Heart right ventricle (tissue), 16 donors: Measurements from ENCODE around the gene OTX1. TPM values are rescaled to one million over a fixed set of nuclear protein-coding genes. Genes with fewer than 3 reads are reported as not detected.

Experiments used
- ATAC-seq, 8 donors: fragments of 200-7000 bp; cut with Tn5 transposase; one replicate each; pipeline ENCODE4 v1.9.1; 2020; ENCODE audit warnings: mild to moderate bottlenecking in 8 of 8, moderate library complexity in 8 of 8, moderate number of reproducible peaks in 1 of 8
- DNase-seq, 2 donors: peaks; one replicate each; pipeline ENCODE4 v3.0.0-alpha.2; 2020
- H3K27ac ChIP-seq, 10 donors: fragments of 200-600 bp; sonication (generic) in 2 of 10; one replicate each; pipeline versions ENCODE4 v1.5.0 to v1.8.0; 2020 to 2022; ENCODE audit warnings: mild to moderate bottlenecking in 3 of 10
- H3K27me3 ChIP-seq, 7 donors: fragments of 200-600 bp; one replicate each; pipeline ENCODE4 v1.8.0; 2021 to 2022; ENCODE audit warnings: mild to moderate bottlenecking in 2 of 7
- H3K36me3 ChIP-seq, 9 donors: fragments of 200-600 bp; sonication (generic) in 1 of 9; one replicate each; pipeline versions ENCODE4 v1.5.0 to v1.8.0; 2020 to 2022; ENCODE audit warnings: mild to moderate bottlenecking in 2 of 9
- H3K4me1 ChIP-seq, 9 donors: fragments of 200-600 bp; sonication (generic) in 1 of 9; one replicate each; pipeline versions ENCODE4 v1.5.0 to v1.8.0; 2020 to 2022; ENCODE audit warnings: mild to moderate bottlenecking in 4 of 9
- H3K4me3 ChIP-seq, 10 donors: fragments of 200-600 bp; sonication (generic) in 2 of 10; one replicate each; pipeline versions ENCODE4 v1.5.0 to v1.8.0; 2020 to 2022; ENCODE audit warnings: mild to moderate bottlenecking in 7 of 10, moderate library complexity in 2 of 10
- H3K9me3 ChIP-seq, 11 donors: fragments of 200-600 bp in 10 of 11; sonication (generic) in 2 of 11; one replicate each; pipeline versions ENCODE4 v1.5.0 to v1.8.0; 2013 to 2022; ENCODE audit warnings: mild to moderate bottlenecking in 2 of 11, control low read depth in 1 of 11, moderate library complexity in 1 of 11
- WGBS, 2 donors: extraction: QIAGEN DNeasy Blood & Tissue Kit; methylation state at CpG; one replicate each; pipeline ENCODE4 v1.1.7; 2013; ENCODE audit warnings: inconsistent platforms in 1 of 2; 5-methylcytosine and 5-hydroxymethylcytosine counted together
- intact Hi-C, 10 donors: fragments of 100-400 bp; cut with DNase I; formaldehyde crosslinking; loops; one replicate each; pipeline versions ENCODE4 v1.11.1 to v1.14.2; 2022
- polyA plus RNA-seq, 2 donors: library from polyadenylated mRNA; stranded (reverse); fragments of 200-250 nt; gene quantifications; one replicate each; pipeline ENCODE4 v1.2.3, GENCODE V29; 2013
- total RNA-seq, 10 donors: library from RNA; stranded (reverse); fragmentation: NEBNext Ultra II Directional in 3 of 10; extraction: Animal tissue kit (Norgen Biotek cat#: 25700) in 3 of 10; gene quantifications; one replicate each; pipeline versions ENCODE4 v1.2.1 to v1.2.4, GENCODE V29; 2021 to 2023
- TF ChIP-seq, protein P1 (sequence below), 9 donors: fragments of 200-600 bp; sonication (generic) in 2 of 9; IDR thresholded peaks; one replicate each; pipeline versions ENCODE4 v1.5.0 to v1.8.0; 2021 to 2022; ENCODE audit warnings: antibody characterized with exemption in 9 of 9, mild to moderate bottlenecking in 5 of 9, moderate library complexity in 1 of 9
- donor health status: Arrhythmogenic right ventricular cardiomyopathy.
- donor health status: ischemic (EF 13 %, LVEDD 7.1; RV severe dilation, severe dysfunction).
- donor health status: healthy with polysubstance abuse.
- donor health status: DM: no; HTN: yes; CAD: no.
- donor health status: DM: no; HTN: no; CAD: no.
- donor health status: ischemic (EF 25% LVEDD 6.9; RV normal size, moderate dysfunction).
- donor health status: ischemic (EF 25% LVEDD 5.7; RV mildly dilated, moderate dysfunction).
- donor health status: healthy.
- donor health status: DM: yes; HTN: yes; CAD: no.
- donor health status: Ischemic cardiomyopathy.
- donor health status: ischemic (EF 35%, LVEDD 5.7; RV mildly dilated, moderate dysfunction).
- donor health status: nonischemic (EF 11% LVEDD 7.7; RV severe dilation, severe dysfunction).
- donor health status: DM: yes; HTN: yes; CAD: no.
- donor health status: PGD.
- donor health status: ischemic (EF 29% LVEDD 5.4; RV normal size, mild dysfunction).
- donor health status: nonischemic (EF 23%, LVEDD 6.1; RV moderate dilation, normal function).

The OTX1 gene
- total and polyA plus RNA-seq, 12 donors: not detected

DNA sequence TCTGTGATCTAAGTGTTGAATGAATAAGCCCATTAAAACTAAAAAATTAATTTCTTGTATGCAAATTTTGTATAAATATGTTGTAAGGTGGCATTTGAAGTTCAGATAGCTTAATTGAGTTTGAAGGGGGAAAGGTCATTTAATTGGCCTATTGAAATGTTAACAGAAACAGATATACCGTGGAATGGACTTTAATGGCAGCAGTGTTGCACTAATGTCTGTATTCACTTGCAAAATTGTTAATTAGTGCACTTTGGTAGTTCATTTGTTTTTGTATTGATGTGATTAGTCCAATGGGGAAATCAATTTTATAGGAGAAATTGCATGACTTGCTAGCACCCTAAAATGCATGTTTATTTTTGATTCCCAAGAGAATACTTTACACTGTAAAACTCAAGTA lies 41.8 kb upstream of the OTX1 start:
- no peaks in the 10 kb centered on the region for H3K27me3 ChIP-seq
- H3K4me1 ChIP-seq: peaks cover 0 to 6% (median 0%) of the 10 kb centered on the region in 9 donors
- H3K4me3 ChIP-seq: no peak overlapping the region
- H3K27ac ChIP-seq: no peak overlapping the region
- intact Hi-C loops: no loop called here
- no peak for ATAC-seq
- no peak for DNase-seq
- TF ChIP-seq, protein P1, sequence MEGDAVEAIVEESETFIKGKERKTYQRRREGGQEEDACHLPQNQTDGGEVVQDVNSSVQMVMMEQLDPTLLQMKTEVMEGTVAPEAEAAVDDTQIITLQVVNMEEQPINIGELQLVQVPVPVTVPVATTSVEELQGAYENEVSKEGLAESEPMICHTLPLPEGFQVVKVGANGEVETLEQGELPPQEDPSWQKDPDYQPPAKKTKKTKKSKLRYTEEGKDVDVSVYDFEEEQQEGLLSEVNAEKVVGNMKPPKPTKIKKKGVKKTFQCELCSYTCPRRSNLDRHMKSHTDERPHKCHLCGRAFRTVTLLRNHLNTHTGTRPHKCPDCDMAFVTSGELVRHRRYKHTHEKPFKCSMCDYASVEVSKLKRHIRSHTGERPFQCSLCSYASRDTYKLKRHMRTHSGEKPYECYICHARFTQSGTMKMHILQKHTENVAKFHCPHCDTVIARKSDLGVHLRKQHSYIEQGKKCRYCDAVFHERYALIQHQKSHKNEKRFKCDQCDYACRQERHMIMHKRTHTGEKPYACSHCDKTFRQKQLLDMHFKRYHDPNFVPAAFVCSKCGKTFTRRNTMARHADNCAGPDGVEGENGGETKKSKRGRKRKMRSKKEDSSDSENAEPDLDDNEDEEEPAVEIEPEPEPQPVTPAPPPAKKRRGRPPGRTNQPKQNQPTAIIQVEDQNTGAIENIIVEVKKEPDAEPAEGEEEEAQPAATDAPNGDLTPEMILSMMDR (IDR thresholded peaks at IDR 0.05): no peak
- H3K36me3 ChIP-seq: peaks cover 0 to 28% (median 0%) of the 10 kb centered on the region in 9 donors
- no peaks in the 10 kb centered on the region for H3K9me3 ChIP-seq
- 91 to 92% methylated on average over 1 of the region's 1 CpG for WGBS, 2 donors

- no peak overlapping the region for H3K27ac ChIP-seq
- H3K9me3 ChIP-seq: no peaks in the 10 kb centered on the region
- no peak for DNase-seq
- no peak overlapping the region for H3K4me3 ChIP-seq
- ATAC-seq: no peak
- TF ChIP-seq, protein P1 (IDR thresholded peaks at IDR 0.05): no peak
- peaks cover 0 to 28% (median 0%) of the 10 kb centered on the region in 9 donors for H3K36me3 ChIP-seq
- peaks cover 0 to 6% (median 0%) of the 10 kb centered on the region in 9 donors for H3K4me1 ChIP-seq
- intact Hi-C loops: no loop called here
- H3K27me3 ChIP-seq: no peaks in the 10 kb centered on the region
Measured at GRCh38 chr2:63009490-63009889, 41.1 kb upstream of the OTX1 start.

DNA sequence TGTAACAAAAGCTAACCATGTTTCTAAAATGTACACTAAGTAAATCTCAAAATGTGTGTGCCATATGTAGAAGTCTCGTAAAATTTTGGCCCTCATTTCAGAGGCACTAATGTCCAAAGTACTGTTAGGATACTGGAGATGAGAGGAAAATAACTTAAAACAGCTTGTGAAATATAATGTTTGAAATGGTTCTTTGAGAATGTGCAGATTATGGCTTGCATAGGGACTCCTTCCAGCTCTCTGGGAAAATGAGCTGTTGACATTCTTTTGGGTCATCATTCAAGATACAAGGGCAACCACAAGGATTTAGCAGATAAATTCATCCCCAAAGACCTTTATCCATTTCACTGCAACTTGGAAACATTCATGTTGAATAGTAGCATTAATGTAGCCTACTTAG lies 38.1 kb upstream of the OTX1 start:
- Histone ChIP-seq H3K4me1 (peaks cover 0 to 6% (median 0%) of the 10 kb centered on the region in 9 donors), H3K27ac (no peak overlapping the region), H3K27me3 (no peaks in the 10 kb centered on the region), H3K36me3 (peaks cover 0 to 23% (median 0%) of the 10 kb centered on the region in 9 donors), H3K4me3 (no peak overlapping the region), H3K9me3 (no peaks in the 10 kb centered on the region)
- WGBS, 2 donors: 94 to 96% methylated on average over 1 of the region's 1 CpG
- TF ChIP-seq, protein P1 (IDR thresholded peaks at IDR 0.05): no peak
- DNase-seq: no peak
- intact Hi-C loops: loop anchor here in 1 of 10 donors (10.0 kb wide), 1 partner anchor 218 kb away; no protein-coding TSS in a partner anchor
- ATAC-seq: no peak

- H3K36me3 ChIP-seq: peaks cover 0 to 23% (median 0%) of the 10 kb centered on the region in 9 donors
- H3K27me3 ChIP-seq: no peaks in the 10 kb centered on the region
- H3K27ac ChIP-seq: no peak overlapping the region
- TF ChIP-seq, protein P1 (IDR thresholded peaks at IDR 0.05): no peak
- ATAC-seq (no peak), DNase-seq (no peak)
- WGBS, 2 donors: 88 to 92% methylated on average over 8 of the region's 8 CpGs
- no peak overlapping the region for H3K4me3 ChIP-seq
- H3K9me3 ChIP-seq: no peaks in the 10 kb centered on the region
- peaks cover 0 to 6% (median 0%) of the 10 kb centered on the region in 9 donors for H3K4me1 ChIP-seq
- intact Hi-C loops: loop anchor here in 1 of 10 donors (10.0 kb wide), 1 partner anchor 219 kb away; no protein-coding TSS in a partner anchor
Measured at GRCh38 chr2:63013438-63013837, 37.2 kb upstream of the OTX1 start.
